ENCODE data around the gene SEC24B.

- TF ChIP-seq CTCF (conservative IDR thresholded peaks at IDR 0.05; ENCODE audit: low read depth, low read length) (no peak), EZH2 (IDR thresholded peaks at IDR 0.05; ENCODE audit: borderline replicate concordance, low read depth, low read length, poor library complexity, severe bottlenecking) (no peak)
Measured at GRCh38 chr4:109496875-109497274, 63.3 kb downstream of the SEC24B start.
